ENCODE measurements around the gene POLE4.
A peak's percentile ranks its signal among the peaks of the same experiment; 100 is the strongest.

POLE4 gene

DNA sequence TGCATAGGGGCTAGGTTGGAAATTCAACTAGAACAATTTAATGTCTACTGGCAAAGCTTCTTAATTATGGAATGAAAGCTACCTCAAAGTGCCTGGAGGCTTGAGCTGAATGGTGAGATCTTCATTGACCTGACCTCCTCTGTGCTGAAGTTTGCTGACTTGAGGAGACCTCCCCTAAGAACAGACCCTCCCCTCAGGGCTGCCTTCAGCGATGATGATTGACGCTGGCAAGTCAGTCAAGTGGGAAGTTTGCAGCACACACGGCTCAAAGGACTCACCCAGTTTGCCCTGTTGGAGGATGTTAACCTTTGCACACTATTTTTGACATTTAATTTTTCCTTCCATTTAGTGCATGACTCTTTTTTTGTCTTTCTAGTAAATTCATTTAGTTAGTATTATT, 17.2 kb upstream of the POLE4 start:
- no peak for DNase-seq

DNA sequence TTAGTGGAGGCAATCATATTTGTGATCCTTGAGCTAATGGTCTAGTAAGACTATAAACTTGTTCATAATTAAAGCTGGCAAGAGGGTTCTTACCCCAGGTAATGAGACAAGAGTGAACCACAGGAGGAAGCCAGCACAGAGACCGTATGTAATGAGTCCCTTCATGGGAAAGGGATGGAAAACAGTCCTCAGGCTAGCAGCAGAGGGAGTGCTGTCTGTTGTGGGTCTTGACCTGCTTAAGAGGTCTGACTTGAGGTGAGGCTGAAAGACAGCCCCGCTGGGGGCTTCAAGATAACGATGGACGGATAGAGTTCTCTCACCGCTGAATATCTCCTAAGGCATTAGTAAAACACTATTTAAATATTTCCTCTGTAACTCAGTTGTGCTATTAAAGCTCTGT, 16.2 kb upstream of the POLE4 start:
- no peak for DNase-seq

DNA sequence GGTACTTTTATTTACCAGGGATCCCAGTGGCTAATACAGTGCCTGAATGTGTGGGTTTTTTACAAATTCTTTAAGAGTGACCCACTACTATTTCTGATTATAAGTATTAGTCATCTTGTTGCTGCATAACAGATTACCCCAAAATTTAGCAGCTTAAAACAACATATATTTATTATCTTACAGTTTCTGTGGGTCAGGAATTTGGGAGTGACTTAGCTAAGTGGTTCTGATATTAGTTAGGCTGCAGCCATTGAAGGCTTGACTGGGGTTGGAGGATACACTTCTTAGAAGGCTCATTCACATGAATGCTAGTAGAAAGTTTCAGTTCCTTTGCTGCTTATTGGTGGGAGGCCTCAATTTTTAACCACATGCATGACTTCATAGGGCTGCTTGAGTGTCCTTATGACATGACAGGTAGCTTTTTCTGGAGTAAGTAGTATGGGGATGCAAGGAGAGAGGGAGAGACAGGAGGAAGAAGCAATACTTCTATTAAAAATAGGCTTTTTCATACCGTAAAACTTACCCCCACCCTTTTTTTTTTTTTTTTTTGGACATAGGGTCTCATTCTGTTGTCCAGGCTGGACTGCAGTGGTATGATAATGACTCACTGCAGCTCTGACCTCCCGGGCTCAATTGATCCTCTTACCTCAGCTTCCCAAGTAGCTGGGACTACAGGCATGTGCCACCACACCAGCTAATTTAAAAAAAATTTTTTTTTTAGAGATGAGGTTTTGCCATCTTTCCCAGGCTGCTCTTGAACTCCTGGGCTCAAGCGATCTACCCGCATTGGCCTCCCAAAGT, 13.3 kb upstream of the POLE4 start:
- DNase-seq: no peak

DNA sequence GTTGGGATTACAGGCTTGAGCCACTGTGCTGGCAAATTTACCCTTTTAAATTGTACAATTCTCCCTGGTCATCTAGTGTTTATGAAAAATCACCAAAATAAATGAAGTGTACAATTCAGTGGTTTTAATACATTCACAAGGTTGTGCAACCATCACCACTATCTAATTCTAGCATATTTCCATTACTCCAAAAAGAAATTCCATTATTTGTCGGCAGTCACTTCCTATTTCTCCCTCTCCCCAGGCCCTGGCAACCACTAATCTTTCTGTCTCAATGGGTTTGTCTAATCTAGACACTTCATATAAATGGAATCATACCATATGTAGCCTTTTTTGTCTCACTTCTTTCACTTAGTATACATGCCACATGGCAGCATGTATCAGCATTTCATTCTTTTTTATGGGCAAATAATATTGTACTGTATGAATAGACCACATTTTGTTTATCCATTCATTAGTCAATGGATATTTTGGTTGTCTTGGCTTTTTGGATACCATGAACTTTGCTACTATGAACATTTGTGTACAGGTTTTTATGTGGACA, 12.6 kb upstream of the POLE4 start:
- DNase-seq: no peak

DNA sequence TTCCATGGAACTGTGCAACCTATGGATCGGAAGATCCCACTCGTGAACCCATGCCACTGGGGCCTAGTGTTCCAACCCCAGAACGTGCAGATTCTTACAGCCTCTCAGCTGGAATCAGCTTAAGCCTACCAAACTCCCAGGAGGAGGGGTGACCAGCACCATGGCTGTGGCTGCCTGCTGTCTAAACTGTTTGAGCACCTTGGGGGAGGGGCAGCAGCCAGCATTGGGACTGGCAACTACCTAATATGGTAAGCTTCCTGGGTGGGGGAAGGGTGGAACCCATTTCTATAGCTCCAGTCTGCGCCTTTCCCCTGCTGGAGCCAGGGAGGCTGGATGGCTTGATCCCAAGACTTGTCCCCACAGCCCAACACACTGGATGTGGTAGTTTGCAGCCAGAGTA, 10.7 kb upstream of the POLE4 start:
- no peak for DNase-seq

DNA sequence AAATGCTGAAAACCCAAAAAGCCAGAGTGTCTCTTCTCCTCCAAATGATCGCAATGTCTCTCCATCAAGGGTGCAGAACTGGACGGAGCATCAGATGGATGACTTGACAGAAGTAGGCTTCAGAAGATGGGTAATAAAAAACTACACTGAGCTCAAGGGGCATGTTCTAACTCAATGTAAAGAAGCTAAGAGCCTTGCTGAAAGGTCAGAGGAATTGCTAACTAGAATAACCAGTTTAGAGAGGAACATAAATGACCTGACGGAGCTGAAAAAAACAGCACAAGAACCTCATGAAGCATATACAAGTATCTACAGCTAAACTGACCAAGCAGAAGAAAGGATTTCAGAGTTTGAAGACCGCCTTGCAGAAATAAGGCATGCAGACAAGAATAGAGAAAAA, 9.7 kb upstream of the POLE4 start:
- DNase-seq: no peak

DNA sequence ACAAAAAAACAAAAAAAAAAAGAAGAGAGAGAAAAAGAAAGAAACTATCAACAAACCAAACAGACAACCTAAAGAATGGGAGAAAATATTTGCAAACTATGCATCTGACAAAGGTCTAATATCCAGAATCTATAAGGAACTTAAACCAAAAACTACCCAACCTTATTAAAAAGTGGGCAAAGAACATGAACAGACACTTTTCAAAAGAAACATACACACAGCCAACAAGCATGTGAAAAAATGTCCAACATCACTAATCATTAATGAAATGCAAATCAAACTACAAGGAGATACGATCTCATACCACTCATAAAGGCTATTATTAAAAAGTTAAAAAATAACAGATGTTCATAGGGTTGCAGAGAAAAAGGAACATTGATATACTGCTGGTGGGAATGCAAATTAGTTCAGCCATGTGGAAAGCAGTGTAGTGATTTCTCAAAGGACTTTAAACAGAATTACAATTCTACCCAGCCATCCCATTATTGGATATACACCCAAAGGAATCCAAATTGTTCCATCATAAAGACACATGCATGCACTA, 7.2 kb upstream of the POLE4 start:
- DNase-seq: no peak

DNA sequence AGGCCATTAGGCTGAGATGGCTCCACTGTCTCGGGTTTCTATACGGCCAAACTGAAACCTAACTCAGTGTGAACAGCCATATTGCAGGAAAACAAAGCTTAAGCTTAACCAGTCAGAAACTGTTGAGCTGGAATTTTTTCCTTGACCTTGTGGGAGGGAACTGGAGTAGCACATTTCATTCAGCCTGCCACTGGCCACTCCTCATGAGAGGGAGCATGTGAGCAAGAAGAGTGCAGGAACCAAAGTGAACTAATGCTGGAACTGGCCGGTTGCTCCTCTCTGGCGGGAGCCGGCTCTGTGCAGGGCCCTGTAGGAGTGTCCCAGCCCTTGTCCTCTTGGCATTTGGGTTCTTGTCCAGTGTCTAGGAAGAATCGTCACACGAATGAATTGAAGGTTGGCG, 5.9 kb upstream of the POLE4 start:
- no peak for DNase-seq

DNA sequence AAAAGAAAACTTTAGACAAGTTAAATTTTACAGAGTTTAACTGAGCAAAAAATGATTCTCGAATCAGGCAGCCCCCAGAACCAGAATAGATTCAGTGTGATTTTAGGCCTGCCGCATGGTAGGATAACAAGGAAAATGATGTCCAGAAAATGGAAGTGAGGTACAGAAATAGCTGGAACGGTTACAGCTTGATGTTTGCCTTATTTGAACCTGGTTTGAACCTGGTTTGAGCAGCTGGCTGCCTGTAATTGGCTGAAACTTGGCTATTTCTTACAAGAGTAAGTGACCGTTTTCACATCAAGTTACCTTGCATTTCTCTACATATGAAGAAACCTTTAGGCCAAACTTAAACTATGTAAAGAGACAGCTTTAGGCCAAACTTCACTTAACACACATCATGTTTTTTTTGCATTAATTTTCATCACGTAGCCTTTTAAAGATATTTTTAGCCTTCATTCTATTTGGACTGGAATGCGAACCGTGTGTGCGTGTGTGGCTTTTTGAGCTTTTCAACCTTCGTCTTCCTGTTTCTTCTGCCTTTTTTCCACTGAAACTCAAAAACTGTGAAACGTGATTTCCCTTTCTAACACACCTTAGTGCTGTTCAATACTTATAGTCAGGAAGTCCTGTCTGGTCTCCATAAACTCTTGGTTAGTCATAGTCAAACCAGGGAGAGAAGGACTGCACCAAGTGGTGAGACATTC, 4.5 kb upstream of the POLE4 start:
- no peak for DNase-seq

DNA sequence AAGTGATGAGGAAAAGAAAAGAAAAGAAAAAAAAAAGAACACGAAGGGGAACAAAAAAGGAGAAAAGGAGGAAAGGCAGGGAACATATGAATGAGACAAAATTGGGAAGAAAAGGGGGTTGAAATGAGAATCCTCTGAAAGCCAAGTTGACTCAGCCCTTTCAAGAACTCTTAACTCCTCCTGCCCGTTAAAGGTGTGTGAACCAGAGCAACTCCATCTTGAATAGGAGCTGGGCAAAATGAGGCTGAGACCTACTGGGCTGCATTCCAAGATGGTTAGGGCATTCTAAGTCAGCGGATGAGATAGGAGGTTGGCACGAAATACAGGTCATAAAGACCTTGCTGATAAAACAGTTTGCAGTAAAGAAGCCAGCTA, 4.0 kb upstream of the POLE4 start:
- no peak for DNase-seq

DNA sequence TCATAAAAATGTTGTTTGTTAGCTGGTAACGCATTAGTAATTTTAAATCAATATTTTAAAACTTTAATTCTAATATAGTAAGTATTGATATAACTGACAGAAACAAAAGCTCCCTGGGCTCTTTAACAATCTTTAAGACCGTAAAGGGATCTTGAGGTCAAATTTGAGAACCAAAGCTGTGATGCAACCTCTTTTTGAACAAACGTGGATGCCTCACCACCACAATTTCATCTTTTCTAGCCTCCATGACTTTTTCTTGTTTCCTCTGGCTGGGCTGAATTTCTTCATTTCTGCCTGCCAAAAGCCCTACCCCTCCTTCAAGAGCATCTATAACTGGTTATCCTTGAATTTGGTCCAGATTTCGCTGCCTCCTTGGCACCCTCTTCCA, 563 bp upstream of the POLE4 start:
- no peak for DNase-seq

DNA sequence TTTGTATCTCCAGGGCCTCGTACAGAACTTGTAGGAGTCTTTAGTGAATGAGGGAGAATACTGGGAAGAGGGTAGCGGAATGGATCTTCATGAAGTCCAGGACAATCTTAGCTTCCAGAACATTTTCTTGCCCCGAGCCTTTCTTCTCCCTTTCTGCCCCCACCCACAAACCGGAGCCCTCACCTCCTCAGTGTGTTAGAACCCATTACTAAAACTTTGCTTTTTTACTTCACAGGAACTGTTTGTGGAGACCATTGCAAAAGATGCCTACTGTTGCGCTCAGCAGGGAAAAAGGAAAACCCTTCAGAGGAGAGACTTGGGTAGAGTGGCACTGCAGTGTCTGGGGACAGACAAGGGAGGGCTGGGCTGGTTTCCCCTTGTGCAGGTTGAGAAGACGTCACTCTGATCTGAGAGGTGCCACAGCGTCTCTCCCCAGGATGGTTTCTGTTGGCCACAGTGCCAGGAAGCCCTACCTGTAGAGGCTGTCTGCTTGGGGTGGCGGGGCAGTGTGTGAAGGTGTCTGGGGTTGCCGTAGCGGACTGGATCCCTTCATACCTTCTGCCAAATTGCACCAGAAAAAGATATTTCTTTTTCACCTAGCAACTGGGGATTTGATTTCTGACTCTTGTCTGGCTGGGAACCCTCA, 786 bp downstream of the POLE4 start:
- DNase-seq: no peak

DNA sequence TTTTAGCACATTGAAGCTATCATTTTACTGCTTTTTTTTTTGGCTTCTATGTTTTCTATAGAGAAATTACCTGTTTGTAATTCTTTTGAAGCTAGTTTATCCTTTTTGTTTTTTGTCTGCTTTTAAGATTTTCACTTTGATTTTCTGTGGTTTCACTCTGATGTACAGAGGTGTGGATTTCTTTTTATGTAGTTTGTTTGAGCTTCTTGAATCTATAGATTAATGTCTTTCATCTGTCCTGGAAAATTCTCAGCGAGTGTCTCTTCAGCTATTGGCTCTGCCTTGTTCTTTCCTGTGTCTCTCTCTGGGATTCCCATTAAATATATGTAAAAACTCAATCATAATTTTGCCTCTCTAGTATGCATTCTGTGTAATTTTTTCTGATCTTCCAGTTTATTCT, 8.4 kb downstream of the POLE4 start:
- no peak for DNase-seq

DNA sequence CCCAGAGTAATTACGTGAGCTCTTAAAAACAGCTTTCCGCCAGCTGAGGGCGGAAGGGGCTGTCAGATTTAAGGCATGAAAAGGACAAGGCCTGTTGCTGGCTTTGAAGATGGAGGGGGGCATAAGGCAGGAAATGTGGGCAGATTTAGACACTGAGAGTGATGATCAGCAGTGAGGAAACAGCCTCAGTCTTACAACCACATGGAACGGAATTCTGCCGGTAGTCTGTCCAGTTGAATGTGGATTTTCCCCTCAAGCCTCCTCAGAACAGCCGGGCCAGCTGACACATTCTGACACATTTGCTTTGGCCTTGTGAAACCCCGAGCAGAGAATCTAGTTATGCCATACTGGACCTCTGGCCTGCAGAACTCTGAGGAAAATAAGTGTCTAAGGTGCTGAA, 16.6 kb downstream of the POLE4 start:
- DNase-seq: no peak

DNA sequence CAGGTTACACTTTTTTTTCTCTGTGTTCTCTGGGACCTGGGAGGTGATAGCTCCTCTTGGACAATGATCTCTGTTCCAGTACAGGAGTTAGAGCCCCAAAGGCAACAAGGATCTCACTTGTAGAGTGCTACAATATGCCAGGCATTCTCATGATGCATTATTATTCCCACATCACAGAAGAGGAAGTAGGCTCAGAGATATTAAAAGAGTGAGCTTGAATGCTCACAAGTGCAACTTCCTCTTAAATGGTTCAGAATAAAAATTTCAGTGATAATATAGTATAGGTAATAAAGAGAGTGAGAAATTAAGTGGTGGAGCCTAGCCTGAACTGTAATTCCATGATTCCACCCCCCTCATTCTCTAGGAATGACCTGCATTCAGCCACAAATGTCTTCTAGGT, 21.4 kb downstream of the POLE4 start:
- DNase-seq: peak; percentile 78 to 84

DNA sequence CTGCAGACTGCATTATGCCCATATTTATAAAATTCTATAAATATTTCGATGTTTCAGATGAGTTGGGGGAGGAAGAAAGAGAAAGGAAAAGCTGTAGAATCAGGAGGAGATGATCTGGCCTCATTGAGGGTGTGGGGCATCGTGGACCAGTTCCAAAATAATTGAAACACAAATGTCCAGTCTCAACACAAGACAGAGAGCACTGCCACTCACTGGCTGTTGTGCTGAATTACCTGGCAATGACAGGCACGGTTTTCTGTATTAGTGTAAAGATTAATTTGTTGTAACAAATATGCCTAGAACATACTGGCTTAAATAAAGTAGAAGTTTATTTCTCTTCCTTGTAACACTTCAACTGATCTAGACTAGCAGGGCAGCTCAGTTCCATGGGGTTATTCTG, 24.1 kb downstream of the POLE4 start:
- DNase-seq: no peak

DNA sequence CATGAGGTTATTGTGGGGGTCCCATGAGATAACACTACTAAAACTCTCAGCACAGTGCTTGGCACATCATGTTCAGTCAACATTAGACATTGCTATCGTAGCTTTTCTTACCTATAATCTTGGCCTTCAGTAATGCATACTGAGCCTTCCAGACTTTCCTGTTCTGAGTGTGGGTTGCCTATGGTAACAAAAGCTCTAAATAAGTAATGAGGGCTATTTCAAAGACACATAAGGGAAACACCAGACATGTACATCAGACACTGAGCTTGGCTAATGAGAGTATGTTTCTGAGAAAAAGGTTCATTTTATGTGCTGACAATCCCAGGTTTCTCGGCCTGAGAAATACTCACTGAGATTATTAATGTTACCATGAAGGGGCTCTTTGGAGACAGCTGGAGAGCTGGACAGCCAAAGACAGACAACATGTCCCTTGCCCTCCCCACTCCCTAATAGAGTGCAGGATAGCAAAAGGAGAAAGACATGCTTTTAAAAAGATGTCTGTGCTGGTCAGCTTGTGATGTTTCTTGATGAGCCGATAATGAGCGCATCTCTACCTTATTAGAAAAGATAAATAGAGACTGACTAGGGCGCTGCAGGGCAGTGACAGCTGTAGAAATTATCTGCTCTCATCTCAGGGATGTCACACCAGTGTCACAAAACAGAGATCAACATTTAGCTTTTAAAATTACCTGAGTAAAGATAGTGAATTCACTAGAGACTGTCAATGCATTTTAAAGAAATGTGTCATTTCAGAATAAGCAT, 25.4 kb downstream of the POLE4 start:
- DNase-seq: no peak

DNA sequence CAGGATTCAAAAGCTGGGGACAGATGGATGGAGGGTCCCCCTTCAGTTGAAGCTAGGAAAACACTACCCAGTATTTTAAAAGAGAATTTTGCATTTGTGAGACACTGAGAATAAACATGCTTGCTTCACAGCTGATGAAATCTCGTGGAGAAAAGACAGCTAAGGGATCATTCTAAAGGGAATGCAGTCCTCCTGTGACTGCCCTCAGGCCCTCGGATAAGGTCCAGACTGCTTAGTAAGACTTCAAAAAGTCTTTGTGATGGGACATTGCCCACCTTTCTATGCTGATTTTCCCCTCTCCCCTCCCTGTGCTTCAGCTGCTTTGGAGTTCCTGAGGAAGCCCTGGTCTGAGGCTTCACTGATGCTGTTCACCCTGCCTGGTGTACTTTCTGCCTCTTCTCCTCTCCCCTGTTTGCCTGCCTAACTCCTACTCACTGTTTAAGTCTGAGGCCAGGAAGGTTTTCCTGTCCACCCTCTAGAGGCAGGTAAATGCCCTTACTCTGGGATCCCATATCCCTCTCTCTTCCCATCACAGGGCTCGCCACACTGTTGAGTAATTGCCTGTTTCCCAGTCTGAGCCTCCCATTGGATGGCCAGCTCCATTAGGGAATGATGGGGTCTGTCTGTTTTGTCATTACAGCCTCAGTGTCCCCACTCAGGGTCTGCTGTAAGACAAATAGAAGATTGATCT, 26.6 kb downstream of the POLE4 start:
- DNase-seq: no peak

DNA sequence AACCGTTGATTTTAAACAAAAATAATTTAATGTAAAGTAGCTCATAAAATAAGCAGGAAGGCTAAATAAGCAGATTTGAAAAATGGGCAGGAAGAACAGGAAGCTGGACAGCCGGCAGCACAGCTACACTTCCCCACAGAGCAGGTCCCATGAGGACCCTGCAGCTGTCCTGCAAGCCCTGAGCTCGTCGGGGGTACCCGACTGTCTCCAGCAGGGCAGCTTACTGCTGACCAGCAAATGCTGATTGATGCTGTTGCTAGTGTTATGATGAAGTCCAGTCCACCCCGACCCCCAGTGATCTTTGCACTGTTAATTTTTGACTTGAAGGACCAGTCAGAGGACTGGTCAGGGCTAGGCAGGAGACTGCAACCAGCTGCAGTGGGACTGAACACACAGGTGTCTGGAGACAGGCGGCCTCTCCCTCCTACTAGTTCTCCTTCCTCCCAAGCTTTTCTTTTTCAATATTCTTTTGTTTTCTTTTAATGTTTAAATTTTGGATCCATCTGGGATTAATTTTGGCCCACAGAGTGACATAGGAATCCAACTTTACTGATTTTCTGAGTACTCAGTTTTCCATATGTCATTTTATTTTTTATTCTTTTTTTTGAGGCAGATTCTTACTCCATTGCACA, 27.7 kb downstream of the POLE4 start:
- DNase-seq: no peak

DNA sequence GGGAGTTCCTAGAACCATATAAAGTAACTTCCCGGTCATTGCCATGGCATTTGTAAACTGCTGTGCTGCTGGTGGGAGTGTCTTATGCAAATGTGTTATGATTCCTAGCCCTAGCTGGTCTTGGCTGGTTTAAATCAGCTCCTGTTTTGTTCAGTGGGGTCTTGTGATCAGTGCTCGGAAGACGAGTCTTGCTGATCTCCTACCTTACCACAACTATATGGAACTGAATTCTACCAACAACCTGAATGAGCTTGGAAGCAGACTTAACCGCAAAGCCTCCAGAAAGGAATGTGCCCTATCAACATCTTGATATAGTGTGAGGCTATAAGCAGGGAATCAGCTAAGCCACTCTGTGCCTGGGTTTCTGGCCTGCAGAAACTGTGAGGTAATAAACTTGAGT, 33.5 kb downstream of the POLE4 start:
- no peak for DNase-seq

DNA sequence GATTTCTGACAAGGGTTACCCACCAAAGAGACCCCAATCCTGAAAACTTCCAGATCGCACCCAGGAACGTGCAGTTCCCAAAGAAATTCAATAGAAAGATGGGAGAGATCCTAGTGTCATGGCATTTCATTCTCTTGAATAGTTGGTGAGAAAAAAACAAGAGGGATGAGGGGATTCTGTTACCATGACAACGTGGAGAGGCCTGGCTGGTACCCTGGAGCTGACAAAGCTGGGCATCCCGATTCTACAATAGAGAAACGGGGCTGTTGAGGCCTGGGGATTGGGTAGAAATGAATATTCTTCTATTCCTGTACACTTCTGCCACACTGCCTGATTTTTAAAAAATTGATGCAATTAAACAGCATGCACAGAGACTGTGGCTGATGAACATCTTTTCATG, 41.0 kb downstream of the POLE4 start:
- no peak for DNase-seq

DNA sequence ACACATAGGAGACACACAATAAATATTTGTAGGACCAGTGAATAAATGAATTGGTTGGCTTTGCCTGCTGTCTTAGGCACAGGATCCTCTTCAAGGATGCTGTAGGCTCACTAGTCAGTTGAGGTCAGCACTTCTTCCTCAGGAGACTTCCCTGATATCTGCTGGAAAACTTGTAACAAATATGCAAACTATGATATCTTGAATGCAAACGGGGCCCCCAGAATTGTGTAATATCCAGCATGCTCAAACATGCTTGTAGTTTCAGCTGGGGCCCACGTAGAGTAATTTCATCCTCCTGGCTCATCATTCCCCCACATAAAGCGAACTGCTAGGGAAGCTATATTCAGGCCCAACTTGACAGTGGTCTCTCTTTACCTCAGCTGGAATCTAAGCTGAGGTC, 43.6 kb downstream of the POLE4 start:
- no peak for DNase-seq

All from Kasumi-1 (cell line).